GM18517 (cell line): ENCODE data around the gene SPG21.

ENCODE experiments used
- ATAC-seq: cut with Tn5 transposase; IDR thresholded peaks from one replicate; pipeline ENCODE4 v1.9.1; 2021; ENCODE audit warnings: mild to moderate bottlenecking, moderate library complexity; ENCODE audit not compliant: unreplicated experiment

SPG21 gene

GRCh38 chr15:64993290-64993689 is 3.6 kb upstream of the SPG21 start:
- ATAC-seq = no peak

GRCh38 chr15:64991536-64992135 is 1.9 kb upstream of the SPG21 start:
- no peak for ATAC-seq

GRCh38 chr15:64990168-64990470 is 405 bp upstream of the SPG21 start:
- ATAC-seq = no peak

- no peak for ATAC-seq
Measured at GRCh38 chr15:64987136-64987535, 2.6 kb downstream of the SPG21 start.

- ATAC-seq = no peak
Measured at GRCh38 chr15:64985366-64986033, 4.2 kb downstream of the SPG21 start.

- no peak for ATAC-seq
Measured at GRCh38 chr15:64982472-64982871, 7.2 kb downstream of the SPG21 start.

- no peak for ATAC-seq
Measured at GRCh38 chr15:64981812-64982431, 7.8 kb downstream of the SPG21 start.

GRCh38 chr15:64979252-64979710 is 10.4 kb downstream of the SPG21 start:
- ATAC-seq = no peak

- ATAC-seq = no peak
Measured at GRCh38 chr15:64975390-64975789, 14.3 kb downstream of the SPG21 start.

- ATAC-seq = no peak
Measured at GRCh38 chr15:64970698-64971097, 19.0 kb downstream of the SPG21 start.

- no peak for ATAC-seq
Measured at GRCh38 chr15:64969401-64969800, 20.3 kb downstream of the SPG21 start.

GRCh38 chr15:64961013-64961412 is 28.7 kb downstream of the SPG21 start:
- ATAC-seq = no peak

- ATAC-seq = no peak
Measured at GRCh38 chr15:64960153-64960552, 29.6 kb downstream of the SPG21 start.

GRCh38 chr15:64959128-64959527 is 30.6 kb downstream of the SPG21 start:
- no peak for ATAC-seq

GRCh38 chr15:64954395-64954794 is 35.3 kb downstream of the SPG21 start:
- ATAC-seq = no peak

- no peak for ATAC-seq
Measured at GRCh38 chr15:64951777-64952418, 37.8 kb downstream of the SPG21 start.

- no peak for ATAC-seq
Measured at GRCh38 chr15:64950888-64951287, 38.8 kb downstream of the SPG21 start.

GRCh38 chr15:64949383-64950186 is 40.1 kb downstream of the SPG21 start:
- no peak for ATAC-seq

GRCh38 chr15:64948916-64949315 is 40.8 kb downstream of the SPG21 start:
- ATAC-seq = no peak

- no peak for ATAC-seq
Measured at GRCh38 chr15:64947211-64947610, 42.5 kb downstream of the SPG21 start.

- no peak for ATAC-seq
Measured at GRCh38 chr15:64944961-64945360, 44.8 kb downstream of the SPG21 start.
